ENCODE results near the gene STK24. TPM values are rescaled to one million over a fixed set of nuclear protein-coding genes. Genes with fewer than 3 reads are reported as not detected.

Gene STK24
- total and polyA plus RNA-seq, 2 of the 4 experiments (the other 2 are of a cell fraction): 29.2 to 43.4 TPM

DNA sequence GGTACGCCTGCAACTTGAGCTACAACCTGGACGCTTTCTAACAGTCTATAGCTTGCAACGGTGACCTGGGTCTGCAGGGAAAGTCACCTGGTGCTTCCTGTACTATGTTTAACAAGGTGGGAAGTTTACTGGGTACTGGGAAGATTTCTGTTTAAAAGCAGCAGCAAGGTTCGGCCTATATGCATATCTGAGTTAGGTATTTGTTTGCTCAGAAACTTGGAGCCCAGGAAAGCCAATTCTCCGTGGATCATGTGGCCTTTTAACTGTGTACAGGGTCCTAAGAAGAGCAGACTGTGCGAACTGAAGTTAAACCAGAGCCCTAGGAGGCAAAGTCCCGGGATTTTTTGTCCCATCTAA is 103.1 kb downstream of the STK24 start:
- peaks cover 22% of the 10 kb centered on the region for H3K9me1 ChIP-seq (ENCODE audit: insufficient read depth, low read length)
- H3K79me1 ChIP-seq (ENCODE audit: low read depth in 1 of 2, low read length in 2 of 2): peaks cover 24 to 89% of the 10 kb centered on the region in 2 experiments
- dilution Hi-C loops (cut with HindIII; ENCODE audit: low sequenced_read_pairs, unreplicated experiment) (loop anchor here (25.0 kb wide), 1 partner anchor 189 kb away; no protein-coding TSS in a partner anchor), intact Hi-C loops (cut with micrococcal nuclease) (no loop called here), in situ Hi-C loops (cut with MboI; ENCODE audit: low sequenced_read_pairs) (no loop called here)
- no peak overlapping the region for H3K27ac ChIP-seq (ENCODE audit: insufficient read depth, low read length)
- H3K9ac ChIP-seq (ENCODE audit: low read depth, low read length): no peak overlapping the region
- H3K18ac ChIP-seq (ENCODE audit: low read depth, low read length): no peak overlapping the region
- H3K4ac ChIP-seq (ENCODE audit: low read depth, low read length): no peak overlapping the region
- no peak overlapping the region for H4K5ac ChIP-seq (ENCODE audit: low read depth, low read length)
- DNase-seq (no peak), ATAC-seq (ENCODE audit: low read depth) (no peak)
- H4K8ac ChIP-seq (ENCODE audit: low read depth in 2 of 2, low read length in 2 of 2): no peak overlapping the region
- H4K91ac ChIP-seq (ENCODE audit: insufficient read depth, low read depth, low read length): no peak overlapping the region
- H2AK5ac ChIP-seq (ENCODE audit: low read depth, low read length): no peak overlapping the region
- no peak overlapping the region for H2AK9ac ChIP-seq (replicated peaks; ENCODE audit: low read depth, low read length, poor library complexity)
- no peak overlapping the region for H3K4me2 ChIP-seq (ENCODE audit: low read depth, low read length)
- H2BK15ac ChIP-seq (ENCODE audit: low read depth, low read length): no peak overlapping the region
- no peak overlapping the region for H2BK120ac ChIP-seq (ENCODE audit: low read depth, low read length)
- no peaks in the 10 kb centered on the region for H3K9me3 ChIP-seq (ENCODE audit: control insufficient read depth, insufficient read depth, low read length)
- 92% methylated on average over 4 of the region's 7 CpGs; no CpG with 5 or more reads in 1 of the 2 experiments for WGBS, 2 experiments (ENCODE audit: extremely low coverage in 2 of 2, insufficient read length in 1 of 2)
- no peak overlapping the region for H3K23ac ChIP-seq (ENCODE audit: low read depth, low read length)
- peak overlapping the region; percentile 47 for H2AFZ ChIP-seq (replicated peaks; ENCODE audit: low read length, poor library complexity)
- ChIA-PET CTCF (no interaction called here), POLR2A (ENCODE audit: unreplicated experiment) (no interaction called here)
- no peak overlapping the region for H3K56ac ChIP-seq (ENCODE audit: extremely low read depth, insufficient read depth, low read length)
- peaks cover 21% of the 10 kb centered on the region; the same call in 1 of the 2 replicates for H4K20me1 ChIP-seq (ENCODE audit: insufficient read depth, low read length)
- H3K4me1 ChIP-seq (ENCODE audit: control insufficient read depth, insufficient read depth, low read length): peaks cover 15% of the 10 kb centered on the region
- H3K4me3 ChIP-seq (ENCODE audit: insufficient read depth, low read depth, low read length): no peak overlapping the region
- no peak overlapping the region for H3K14ac ChIP-seq (replicated peaks; ENCODE audit: low read depth, low read length)
- no TSS peak for BruUV-seq (replicated peaks)
- no peak overlapping the region for H2BK20ac ChIP-seq (ENCODE audit: low read depth, low read length)
- peaks cover 33% of the 10 kb centered on the region for H3K36me3 ChIP-seq (ENCODE audit: control insufficient read depth, insufficient read depth, low read length)
- no peaks in the 10 kb centered on the region for H3K27me3 ChIP-seq (ENCODE audit: control insufficient read depth, insufficient read depth, low read length)
- no peak overlapping the region for H2BK5ac ChIP-seq (ENCODE audit: low read depth, low read length, poor library complexity, severe bottlenecking)
- TF ChIP-seq MAFK (IDR thresholded peaks at IDR 0.05; ENCODE audit: low read depth, low read length): no peak
- no peak for TF ChIP-seq CTCF (conservative IDR thresholded peaks at IDR 0.05; ENCODE audit: low read depth, low read length)
- TF ChIP-seq, protein P1, sequence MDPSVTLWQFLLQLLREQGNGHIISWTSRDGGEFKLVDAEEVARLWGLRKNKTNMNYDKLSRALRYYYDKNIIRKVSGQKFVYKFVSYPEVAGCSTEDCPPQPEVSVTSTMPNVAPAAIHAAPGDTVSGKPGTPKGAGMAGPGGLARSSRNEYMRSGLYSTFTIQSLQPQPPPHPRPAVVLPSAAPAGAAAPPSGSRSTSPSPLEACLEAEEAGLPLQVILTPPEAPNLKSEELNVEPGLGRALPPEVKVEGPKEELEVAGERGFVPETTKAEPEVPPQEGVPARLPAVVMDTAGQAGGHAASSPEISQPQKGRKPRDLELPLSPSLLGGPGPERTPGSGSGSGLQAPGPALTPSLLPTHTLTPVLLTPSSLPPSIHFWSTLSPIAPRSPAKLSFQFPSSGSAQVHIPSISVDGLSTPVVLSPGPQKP (IDR thresholded peaks at IDR 0.05; ENCODE audit: borderline replicate concordance, low read depth, low read length): no peak
- TF ChIP-seq RAD21 (IDR thresholded peaks at IDR 0.05; ENCODE audit: low read length): no peak
- no peak for TF ChIP-seq CHD1 (IDR thresholded peaks at IDR 0.05; ENCODE audit: low read depth, low read length)
- TF ChIP-seq CEBPB (IDR thresholded peaks at IDR 0.05; ENCODE audit: low read depth, low read length): no peak
- no peak for TF ChIP-seq MXI1 (IDR thresholded peaks at IDR 0.05; ENCODE audit: borderline replicate concordance, low read depth, low read length)
- TF ChIP-seq NFE2L2 (IDR thresholded peaks at IDR 0.05; ENCODE audit: low read depth, low read length): no peak
- TF ChIP-seq RCOR1 (IDR thresholded peaks at IDR 0.05; ENCODE audit: insufficient replicate concordance, low read length): no peak
- no peak for TF ChIP-seq RFX5 (IDR thresholded peaks at IDR 0.05; ENCODE audit: low read depth, low read length)
- TF ChIP-seq POLR2A (IDR thresholded peaks at IDR 0.05; ENCODE audit: low read depth, low read length): no peak
- TF ChIP-seq SMC3 (IDR thresholded peaks at IDR 0.05; ENCODE audit: low read depth, low read length): no peak
- TF ChIP-seq BHLHE40 (IDR thresholded peaks at IDR 0.05; ENCODE audit: low read depth, low read length): no peak
- TF ChIP-seq FOS (IDR thresholded peaks at IDR 0.05; ENCODE audit: low read depth, low read length): no peak
- TF ChIP-seq USF2 (IDR thresholded peaks at IDR 0.05; ENCODE audit: low read depth, low read length): no peak
- TF ChIP-seq MAZ (IDR thresholded peaks at IDR 0.05; ENCODE audit: borderline replicate concordance, low read depth, low read length): no peak
